Mesothelial cell of epicardium (in vitro differentiated cells): Measurements from ENCODE around the gene CENPX. TPM values are rescaled to one million over a fixed set of nuclear protein-coding genes. Genes with fewer than 3 reads are reported as not detected.
"Not testable (repeated sequence)": the region's sequence is repeated elsewhere in the genome, so short reads cannot be mapped to it uniquely, and the experiment has no call there.

ENCODE experiments used
- DNase-seq, 2 experiments: peaks; one replicate each; pipeline ENCODE4 v3.0.0; 2021; ENCODE audit warnings: low spot score in 2 of 2; ENCODE audit not compliant: unreplicated experiment in 2 of 2
- H3K27ac Mint-ChIP-seq: 2 replicates; pipeline ENCODE4 v1.8.0; 2021; ENCODE audit warnings: mixed read lengths
- H3K27me3 Mint-ChIP-seq: 2 replicates; pipeline ENCODE4 v1.8.0; 2021; ENCODE audit warnings: low read depth, mixed read lengths
- H3K36me3 Mint-ChIP-seq: 2 replicates; pipeline ENCODE4 v1.8.0; 2021; ENCODE audit warnings: mixed read lengths
- H3K4me1 Mint-ChIP-seq: 2 replicates; pipeline ENCODE4 v1.8.0; 2021; ENCODE audit warnings: mixed read lengths
- H3K4me3 Mint-ChIP-seq: 2 replicates; pipeline ENCODE4 v1.8.0; 2021; ENCODE audit warnings: mild to moderate bottlenecking, moderate library complexity, mixed read lengths
- H3K9me3 Mint-ChIP-seq: 2 replicates; pipeline ENCODE4 v1.8.0; 2021; ENCODE audit warnings: mixed read lengths
- CTCF ChIP-seq: fragments of 200-600 bp; sonication (generic); IDR thresholded peaks from one replicate; pipeline ENCODE4 v1.5.0; 2021; ENCODE audit warnings: antibody characterized with exemption; ENCODE audit not compliant: unreplicated experiment
- total RNA-seq: library from RNA; stranded (reverse); gene quantifications from 3 replicates; pipeline ENCODE4 v1.2.1, GENCODE V29; 2021

Gene CENPX
- total RNA-seq, 1 donor from 2014 or later, result 40.6 TPM

GRCh38 chr17:81984773-81985410 is 37.8 kb downstream of the CENPX start:
- no peak overlapping the region for H3K27ac Mint-ChIP-seq
- H3K27me3 Mint-ChIP-seq, result no peaks in the 10 kb centered on the region
- no peak for DNase-seq
- H3K9me3 Mint-ChIP-seq, result no peaks in the 10 kb centered on the region
- no peak for TF ChIP-seq CTCF
- peaks cover 21% of the 10 kb centered on the region for H3K36me3 Mint-ChIP-seq
- H3K4me1 Mint-ChIP-seq, result peaks cover 6% of the 10 kb centered on the region
- no peak overlapping the region for H3K4me3 Mint-ChIP-seq

- TF ChIP-seq CTCF, result no peak
- no peak for DNase-seq
- no peaks in the 10 kb centered on the region for H3K27me3 Mint-ChIP-seq
Observed at GRCh38 chr17:81983639-81984373, 38.9 kb downstream of the CENPX start.

DNA sequence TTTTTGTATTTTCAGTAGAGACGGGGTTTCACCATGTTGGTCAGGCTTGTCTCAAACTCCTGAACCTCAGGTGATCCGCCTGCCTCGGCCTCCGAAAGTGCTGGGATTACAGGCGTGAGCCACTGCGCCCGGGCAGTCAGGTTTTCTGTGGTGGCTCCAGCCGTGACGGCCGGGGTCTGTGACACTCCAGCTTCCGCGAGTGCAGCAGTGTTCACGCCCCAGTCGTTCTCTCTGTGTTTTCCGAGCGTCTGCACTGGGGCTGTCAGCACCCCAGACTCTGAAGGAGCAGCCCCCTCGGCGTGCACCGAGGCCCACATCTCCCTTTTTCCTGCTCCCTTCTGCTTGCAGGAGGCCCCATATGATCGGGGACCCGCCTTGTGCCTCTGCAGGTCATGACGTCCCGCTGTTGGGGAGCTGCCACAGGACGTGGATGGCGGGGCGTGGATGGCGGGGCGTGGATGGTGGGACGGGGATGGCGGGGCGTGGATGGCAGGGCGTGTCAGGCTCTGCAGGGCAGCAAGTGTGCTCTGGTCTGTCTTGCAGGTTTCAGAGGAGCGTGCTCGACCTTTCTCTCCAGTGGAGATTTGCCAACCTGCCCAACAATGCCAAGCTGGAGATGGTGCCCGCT is 39.6 kb downstream of the CENPX start:
- H3K27ac Mint-ChIP-seq, result peak overlapping the region; percentile 16
- no peaks in the 10 kb centered on the region for H3K9me3 Mint-ChIP-seq
- peaks cover 16% of the 10 kb centered on the region for H3K36me3 Mint-ChIP-seq
- no peaks in the 10 kb centered on the region for H3K27me3 Mint-ChIP-seq
- H3K4me3 Mint-ChIP-seq, result no peak overlapping the region
- H3K4me1 Mint-ChIP-seq, result peaks cover 14% of the 10 kb centered on the region
- no peak for DNase-seq
- TF ChIP-seq CTCF, result no peak

More at GRCh38 chr17:81983639-81984373, 38.9 kb downstream of the CENPX start:
- Mint-ChIP-seq H3K4me1 (peaks cover 12% of the 10 kb centered on the region), H3K36me3 (peaks cover 16% of the 10 kb centered on the region), H3K4me3 (no peak overlapping the region), H3K9me3 (no peaks in the 10 kb centered on the region), H3K27ac (no peak overlapping the region)

- not testable (repeated sequence) for H3K27ac Mint-ChIP-seq, DNase-seq, H3K4me3 Mint-ChIP-seq, H3K9me3 Mint-ChIP-seq, H3K27me3 Mint-ChIP-seq
- peaks cover 12% of the 10 kb centered on the region for H3K36me3 Mint-ChIP-seq
- H3K4me1 Mint-ChIP-seq, result peaks cover 15% of the 10 kb centered on the region
Observed at GRCh38 chr17:81981511-81981910, 41.2 kb downstream of the CENPX start.

- Mint-ChIP-seq H3K9me3 (no peaks in the 10 kb centered on the region), H3K36me3 (peaks cover 9% of the 10 kb centered on the region), H3K4me3 (no peak overlapping the region), H3K27ac (no peak overlapping the region), H3K27me3 (no peaks in the 10 kb centered on the region), H3K4me1 (peaks cover 18% of the 10 kb centered on the region)
- DNase-seq, result no peak
- TF ChIP-seq CTCF, result no peak
Observed at GRCh38 chr17:81980707-81981343, 41.9 kb downstream of the CENPX start.

DNA sequence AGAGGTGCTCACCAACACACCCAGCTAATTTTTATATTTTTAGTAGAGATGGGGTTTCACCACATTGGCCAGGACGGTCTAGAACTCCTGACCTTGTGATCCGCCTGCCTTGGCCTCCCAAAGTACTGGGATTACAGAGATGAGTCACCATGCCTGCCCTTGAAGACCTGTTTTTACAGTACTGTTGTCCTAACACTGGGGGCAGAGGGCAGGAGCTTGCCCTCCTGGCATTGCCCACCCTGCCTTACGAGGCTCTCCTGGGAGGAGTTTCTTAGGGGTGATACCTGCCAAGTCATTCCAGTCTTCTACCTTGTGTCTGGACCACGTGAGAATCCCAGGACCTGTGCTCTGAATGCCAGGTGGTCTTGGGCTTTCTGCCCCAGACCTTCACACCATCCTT is 42.6 kb downstream of the CENPX start:
- Mint-ChIP-seq H3K36me3 (peaks cover 9% of the 10 kb centered on the region), H3K9me3 (no peaks in the 10 kb centered on the region), H3K4me1 (peaks cover 18% of the 10 kb centered on the region), H3K27ac (no peak overlapping the region), H3K27me3 (no peaks in the 10 kb centered on the region), H3K4me3 (peak overlapping the region; percentile 41)
- TF ChIP-seq CTCF, result no peak
- DNase-seq, result no peak
